ENCODE results near the gene DENND1B.
"Not testable (repeated sequence)": the region's sequence is repeated elsewhere in the genome, so short reads cannot be mapped to it uniquely, and the experiment has no call there.

Gene DENND1B

DNA sequence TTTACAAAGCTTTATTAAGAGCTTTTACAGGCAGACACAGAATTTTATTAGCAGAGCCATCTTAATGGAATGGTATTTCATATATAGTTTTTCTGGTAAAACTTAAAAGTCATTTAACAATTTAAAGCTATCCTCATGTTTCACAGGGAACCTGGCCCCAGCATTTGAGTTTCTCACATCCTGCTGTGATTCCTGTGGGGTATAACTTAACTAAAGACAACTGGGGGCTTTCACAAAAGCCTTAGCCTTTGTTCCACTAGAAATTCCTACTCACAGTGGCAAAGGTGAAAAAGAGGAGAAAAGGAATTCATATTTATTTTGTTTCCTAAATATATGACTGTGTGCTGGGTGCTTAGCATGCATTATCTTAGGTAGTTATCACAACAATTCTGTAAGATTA lies 233.9 kb downstream of the DENND1B start:
- no peak for DNase-seq

DNA sequence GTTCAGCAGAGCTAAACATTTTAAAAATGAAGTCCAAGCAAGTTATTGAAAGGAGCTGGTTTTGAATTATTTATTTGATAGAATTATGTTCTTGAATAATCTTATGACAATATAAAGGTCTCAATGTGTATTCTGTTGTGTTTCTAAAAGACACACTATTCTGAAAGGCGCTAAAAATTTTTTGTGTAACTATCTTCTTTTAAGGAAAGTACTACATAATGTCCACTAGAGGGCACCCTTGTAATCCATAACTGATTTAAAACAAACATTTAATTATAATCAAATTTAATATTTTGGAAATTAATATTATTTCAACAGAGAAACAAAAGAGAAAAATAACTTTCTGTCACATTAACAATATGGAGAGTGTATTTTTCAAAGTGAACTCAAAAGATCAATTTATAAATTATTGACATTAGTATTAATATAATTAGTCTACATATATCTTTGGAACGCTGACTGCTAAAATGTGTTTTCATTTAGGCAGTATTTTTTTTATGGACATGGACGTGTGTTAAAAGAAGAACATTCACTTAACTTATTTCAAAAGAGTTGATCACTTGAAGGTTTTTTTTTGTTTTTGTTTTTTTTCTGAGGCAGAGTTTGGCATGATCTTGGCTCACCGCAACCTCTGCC lies 248.4 kb downstream of the DENND1B start:
- peak; percentile 36 for DNase-seq

DNA sequence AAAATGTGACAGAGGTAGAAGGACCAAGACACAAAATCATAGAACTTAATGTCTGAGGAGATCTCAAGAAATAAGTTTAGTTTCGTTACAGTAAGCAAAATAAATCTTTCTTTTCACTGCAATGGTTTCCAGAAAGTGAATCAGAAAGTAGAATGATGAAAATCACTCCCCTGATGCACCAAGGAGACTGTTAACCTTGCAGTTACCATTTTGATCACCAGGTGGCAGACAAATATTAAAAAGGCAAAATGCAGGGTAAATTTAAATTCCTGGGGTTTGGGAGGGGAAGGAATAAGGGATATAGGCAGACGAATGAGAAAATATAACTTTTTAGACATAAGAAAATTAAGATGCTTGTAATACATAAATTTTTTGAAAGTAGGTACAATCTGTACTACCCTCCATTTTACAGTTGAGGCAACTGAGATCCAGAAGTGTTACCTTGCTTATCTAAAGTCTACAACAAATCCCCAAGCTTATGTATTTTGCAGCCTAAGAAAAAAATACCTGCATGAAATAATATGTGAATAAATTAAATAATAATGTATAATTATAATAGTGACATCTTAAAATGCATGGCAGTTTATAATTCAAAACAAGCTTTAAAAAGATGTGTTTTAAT lies 254.1 kb downstream of the DENND1B start:
- DNase-seq, result peak; percentile 47

DNA sequence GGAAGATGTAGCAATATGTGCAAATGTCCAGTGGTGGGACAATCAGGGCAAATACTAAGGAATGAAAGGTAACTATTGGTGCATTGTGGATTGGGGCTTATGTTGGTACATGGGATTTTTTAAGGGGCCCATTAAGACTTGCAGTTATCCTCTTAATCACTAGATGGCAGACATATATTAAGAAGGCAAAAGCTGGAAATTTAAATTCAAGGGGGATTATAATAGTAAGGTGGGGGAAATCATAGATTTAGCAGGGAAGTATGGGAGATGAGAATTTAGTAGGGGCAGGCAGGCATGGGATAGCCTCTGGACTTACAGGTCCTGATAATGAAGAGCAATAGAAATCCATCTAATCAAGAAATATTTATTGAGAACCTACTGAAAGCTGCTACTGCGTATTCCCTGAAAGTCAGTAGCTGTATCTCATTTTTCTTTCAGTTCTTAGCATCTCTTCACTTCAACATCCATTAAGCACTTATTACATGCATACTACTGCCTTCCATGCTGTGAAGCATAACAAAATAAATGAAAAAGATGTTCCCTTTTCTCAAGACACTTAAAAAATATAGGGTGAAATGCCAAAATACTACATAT lies 255.4 kb downstream of the DENND1B start:
- peak; percentile 10 for DNase-seq

DNA sequence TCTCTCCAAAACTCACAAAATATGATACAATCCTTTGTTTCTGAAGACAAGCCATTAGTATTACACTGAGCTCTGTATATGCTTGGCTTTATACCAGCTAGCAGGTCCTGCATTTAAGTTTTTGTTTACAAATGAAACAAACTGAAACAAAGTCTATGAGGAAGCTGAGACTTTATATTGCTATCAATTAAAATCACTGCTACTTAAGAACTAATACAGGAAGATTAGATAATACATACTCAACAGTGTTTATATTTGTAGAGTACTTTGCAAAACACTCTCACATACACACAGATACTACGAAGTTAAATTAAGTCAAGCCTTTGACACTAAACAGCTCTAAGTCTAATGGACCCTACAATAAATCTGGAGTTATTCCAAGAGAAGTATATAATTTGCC lies 259.9 kb downstream of the DENND1B start:
- DNase-seq, result no peak

DNA sequence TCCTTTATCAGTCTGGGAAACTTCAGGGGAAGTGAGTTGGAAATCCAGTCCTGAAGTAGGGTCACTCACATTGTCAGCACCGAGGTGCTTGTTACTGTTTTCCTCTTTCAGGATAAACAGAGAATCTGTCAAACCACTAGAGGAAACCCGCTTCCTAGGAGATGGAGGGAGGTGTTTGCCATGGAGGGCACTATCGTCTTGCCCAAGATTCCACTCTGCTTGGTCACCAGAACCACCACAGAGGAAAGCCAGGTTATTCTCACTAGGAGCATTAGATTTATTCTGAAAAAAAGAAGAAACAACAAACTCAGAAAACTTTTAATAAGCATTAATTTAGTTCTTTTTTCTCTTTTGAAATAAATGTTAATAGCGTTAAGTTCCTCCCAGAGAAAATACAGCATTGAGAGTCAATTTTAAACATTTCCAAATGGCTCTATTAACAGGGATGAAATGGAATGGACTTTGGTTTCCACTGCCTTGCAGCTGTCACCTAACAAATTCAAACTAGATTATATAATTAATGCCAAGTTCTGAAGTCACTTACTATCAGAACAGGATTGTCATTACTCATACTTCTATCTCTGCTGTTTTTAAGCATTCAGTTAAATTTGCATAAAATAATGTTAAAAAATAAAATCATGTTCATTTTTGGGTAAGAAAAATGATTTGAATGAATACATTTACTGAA lies 264.4 kb downstream of the DENND1B start:
- DNase-seq, result no peak

DNA sequence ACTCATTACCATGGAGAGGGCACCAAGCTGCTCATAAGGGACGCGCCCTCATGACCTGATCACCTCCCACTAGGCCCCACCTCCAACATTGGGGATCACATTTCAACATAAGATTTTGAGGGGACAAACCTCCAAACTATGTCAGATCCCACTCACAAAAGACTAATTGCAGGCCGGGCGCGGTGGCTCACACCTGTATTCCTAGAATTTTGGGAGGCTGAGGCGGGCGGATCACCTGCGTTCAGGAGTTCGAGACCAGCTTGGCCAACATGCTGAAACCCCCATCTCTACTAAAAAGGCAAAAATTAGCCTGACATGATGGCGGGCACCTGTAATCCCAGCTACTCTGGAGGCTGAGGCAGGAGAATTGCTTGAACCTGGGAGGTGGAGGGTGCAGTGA lies 278.6 kb downstream of the DENND1B start:
- no peak for DNase-seq

DNA sequence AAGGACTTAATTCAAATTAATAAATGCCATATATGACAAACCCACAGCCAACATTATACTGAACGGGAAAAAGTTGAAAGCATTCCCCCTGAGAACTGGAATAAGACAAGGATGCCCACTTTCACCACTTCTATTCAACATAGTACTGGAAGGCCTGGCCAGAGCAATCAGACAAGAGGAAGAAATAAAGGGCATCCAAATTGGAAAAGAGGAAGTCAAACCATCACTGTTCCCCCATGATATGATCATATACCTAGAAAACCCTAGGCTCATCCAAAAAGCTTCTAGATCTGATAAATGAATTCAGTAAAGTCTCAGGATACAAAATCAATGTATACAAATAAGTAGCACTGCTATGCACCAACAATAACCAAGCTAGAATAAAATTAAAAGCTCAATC lies 283.8 kb downstream of the DENND1B start:
- DNase-seq, result not testable (repeated sequence)

DNA sequence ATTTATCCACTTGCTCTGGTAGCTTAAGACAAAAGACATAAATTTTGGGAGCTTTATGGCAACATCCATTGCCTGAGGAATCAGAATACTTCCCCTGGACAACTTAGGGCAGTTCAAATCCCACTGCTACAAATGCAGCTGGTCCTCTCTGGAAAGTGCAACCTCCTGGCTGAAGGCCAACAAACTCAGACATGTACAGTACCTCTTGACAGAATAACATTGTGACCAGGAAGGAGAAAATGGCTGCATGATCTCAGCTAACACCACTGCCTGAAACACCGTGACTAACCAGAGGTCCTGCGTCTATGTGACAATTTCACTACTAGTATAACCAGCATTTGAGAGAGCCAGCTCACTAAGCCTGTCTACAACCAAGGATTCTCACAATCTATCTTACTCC lies 288.3 kb downstream of the DENND1B start:
- DNase-seq, result no peak

DNA sequence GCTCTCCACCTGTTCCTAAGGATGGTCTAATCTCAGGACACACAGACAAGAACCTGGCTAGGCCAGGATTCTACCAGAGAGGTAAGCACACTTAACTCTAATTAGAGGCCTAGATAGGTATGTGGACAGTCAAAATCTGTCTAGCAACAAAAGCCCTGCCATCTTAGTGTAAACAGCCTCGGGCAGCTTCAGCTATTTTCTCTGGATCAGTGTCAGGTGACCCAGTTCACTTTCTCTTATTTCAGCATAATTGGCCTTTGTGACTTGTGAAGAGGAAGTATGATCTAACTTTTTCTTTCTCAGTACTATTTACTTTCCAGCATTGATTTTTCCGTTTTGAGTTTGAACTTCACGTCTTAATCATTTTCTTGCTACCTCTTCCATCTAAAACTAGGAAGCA lies 289.5 kb downstream of the DENND1B start:
- no peak for DNase-seq

DNA sequence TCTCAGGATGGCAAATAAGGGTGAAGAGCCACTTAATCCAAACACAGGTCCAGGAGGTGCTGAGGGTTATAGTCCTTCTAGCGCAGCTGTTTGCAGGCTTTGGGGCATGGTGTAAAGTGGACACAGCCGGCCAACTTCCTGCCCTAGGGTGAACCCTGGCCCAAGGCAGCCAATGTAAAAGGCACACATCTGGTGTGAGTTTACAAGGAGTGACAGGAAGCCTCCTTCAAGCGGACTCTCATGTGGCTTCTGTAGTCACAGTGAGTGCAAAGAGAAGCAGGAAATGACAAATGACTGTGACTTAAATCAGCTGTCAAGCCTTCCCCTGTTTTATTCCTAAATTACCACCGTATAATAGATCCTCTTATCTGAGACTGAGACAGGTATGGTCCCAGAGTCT lies 294.2 kb downstream of the DENND1B start:
- DNase-seq, result peak; percentile 8

DNA sequence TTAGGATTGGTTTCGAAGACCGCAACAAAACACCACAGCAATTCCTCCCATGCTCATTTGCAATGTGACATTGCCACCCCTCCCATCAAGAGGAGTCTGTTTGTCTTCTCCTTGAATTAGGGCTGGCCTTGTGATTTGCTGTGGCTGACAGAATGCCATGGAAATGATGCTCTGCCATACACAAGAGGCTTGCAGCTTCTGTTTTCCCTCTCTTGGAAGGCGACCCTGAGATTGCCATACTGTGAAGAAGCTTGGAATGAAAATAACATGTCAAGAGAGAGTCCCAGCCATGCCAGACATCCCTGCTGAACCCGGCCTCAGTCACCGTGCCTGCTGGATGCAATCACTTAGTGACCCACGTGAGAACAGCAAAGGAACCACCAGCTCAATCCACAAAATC lies 294.8 kb downstream of the DENND1B start:
- DNase-seq, result no peak

DNA sequence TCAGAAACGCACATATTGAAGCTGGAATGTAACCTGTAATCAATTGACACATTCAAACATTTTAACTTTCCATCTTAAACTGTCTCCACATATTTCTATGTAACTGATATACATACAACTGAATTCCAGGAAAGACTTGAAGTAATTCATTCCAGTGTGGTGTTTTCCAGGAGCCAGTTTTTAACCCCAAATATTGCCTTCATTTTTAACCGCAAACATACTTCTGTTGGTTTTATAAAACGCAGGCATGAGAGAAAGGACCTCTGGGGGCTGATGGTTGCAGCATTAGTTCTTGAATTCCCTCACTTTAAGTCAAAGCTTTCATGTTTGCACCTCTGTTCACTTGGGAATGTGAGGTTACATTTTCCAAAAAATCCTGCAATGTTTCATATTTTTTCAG lies 303.1 kb downstream of the DENND1B start:
- DNase-seq, result no peak

DNA sequence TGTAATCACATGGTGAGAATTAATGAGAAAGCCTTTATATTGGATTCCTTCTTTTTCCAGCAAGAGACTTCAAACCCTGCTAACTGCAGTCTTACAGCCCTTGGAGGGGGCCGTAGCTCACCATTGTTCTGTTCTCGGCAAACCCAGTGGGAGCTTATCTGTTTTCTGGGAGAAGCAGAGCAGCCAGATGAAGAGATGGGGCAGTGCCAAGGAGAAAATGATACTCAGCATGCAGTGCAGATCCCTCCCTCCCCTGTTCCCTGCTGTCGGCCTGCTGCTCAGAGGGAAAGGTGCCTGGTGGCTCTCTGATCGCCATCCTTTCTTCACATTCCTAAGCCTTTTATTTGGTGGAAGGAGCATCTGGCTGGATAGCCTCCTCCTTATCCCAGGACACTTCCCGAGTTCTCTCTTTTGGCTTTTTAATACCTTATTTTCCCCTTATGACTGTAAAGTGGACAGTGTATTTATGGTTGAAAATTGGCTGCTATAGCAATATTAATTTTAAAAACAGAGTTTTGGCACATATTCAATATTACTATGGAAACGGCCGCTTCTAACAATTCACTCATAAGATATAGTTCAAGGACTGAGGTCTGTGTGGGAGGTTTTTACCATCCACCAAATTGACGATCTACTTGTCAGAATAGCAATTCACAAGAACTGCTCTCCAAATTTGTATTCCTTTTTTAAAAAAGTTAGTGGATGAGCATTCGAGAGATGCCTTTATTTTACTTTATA lies 303.9 kb downstream of the DENND1B start:
- no peak for DNase-seq

DNA sequence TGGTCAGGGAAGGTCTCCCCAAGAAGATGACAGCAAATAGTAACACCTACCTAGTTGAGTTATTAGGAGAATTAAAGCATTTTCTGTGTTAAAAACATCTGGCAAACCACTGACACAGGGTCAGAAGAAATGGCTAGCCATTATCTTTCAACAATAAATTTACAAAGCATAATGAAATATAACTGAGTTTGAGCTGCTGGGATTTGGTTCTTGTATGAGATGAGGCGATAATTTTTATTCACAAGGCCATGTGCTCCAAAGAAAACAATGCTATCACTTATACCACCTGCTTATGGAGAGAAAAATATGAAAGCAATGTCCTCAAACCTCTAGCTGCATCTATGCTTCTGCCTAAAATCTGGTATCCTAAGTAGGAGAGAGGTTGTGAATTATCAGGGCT lies 304.9 kb downstream of the DENND1B start:
- DNase-seq, result no peak

DNA sequence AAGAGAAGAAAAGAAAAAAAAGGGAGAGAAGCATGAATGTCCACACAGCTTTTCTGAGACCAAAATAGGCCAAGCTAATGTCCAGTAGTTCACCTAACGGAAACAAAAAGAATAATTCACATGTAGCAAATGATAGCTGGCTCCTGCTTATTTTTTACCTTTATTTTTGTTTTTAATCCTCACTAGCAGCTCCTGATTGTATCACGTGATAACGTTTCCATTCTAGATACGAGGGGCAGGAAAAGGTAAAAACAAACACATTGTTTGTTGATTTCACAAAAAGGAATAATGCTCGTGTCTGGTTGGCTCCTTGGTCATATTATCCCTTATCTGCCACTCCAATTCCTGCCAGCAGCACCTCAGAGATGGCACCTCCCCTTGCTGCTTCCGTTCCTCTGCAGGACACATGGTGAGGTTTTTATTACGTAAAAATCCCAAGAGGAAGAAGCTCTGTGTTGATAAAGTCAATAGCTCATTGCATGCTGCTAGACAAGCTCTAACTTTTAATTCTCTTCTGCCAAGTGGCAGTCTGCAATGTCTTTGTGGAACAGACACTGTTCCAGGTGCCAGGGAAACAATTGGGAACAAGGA lies 305.6 kb downstream of the DENND1B start:
- DNase-seq, result no peak

DNA sequence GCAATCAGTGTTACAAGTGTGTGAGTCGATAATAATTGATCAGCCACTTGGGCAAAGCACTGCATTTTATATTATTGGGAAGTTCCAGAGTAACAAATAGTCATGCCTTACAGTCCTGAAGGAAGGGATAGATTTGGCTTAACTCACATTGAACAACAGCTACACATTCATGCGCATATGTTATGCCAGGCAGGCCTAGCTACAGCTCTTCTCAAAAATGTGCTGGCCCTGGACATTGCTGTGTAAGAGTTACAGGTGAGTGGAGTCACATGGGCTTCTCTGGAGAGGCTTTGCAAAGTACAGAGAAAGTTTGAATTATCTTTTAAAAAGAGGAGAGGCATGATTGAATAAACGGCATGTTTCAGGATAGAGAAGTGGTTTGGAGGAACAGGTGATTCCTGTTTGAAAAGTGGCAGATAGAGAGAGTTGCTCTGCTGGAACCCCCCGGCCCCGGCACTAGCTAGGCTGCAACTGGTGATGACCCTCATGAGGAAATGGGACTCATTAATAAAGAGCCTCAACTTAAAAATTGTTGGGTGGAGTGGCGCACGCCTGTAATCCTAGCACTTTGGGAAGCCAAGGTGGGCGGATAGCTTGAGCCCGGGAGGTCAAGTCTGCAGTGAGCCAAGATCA lies 306.6 kb downstream of the DENND1B start:
- no peak for DNase-seq

DNA sequence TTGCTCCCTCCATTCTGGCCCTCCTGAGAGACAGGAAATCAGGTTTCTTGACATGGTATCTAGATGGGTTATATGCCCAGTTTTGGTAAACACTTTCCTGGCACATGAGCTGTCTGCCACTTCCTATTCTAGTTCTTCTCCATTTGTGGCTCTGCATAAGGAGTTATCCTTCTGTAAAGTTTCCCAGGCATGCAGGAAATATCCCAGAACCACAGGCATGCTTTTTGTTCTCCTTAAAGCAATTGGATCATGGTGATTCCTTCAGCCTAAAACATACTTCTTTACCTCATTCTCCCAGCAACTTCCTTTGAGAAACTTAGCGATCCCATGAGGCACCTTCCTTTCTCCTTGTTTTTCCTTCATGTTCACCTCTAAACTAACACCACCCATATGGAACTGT lies 307.4 kb downstream of the DENND1B start:
- DNase-seq, result no peak

DNA sequence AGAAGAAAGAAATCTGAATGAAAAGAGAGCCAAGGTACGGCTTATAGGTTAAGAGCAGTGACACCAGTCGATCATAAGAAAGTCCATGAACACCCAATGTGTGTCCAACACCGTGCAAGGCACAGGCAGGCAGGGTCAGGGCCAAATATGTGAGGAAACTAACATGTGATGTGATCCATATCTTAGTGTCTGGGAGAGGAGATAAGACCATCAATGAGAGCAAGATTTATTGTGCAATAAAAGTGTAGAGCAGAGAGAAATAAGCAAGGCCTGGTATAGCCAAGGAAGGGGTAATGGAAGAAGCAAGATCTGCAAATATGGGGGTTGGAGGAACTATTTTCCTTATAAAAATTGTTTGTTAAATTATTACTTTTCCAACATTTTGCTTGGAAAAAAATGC lies 308.5 kb downstream of the DENND1B start:
- no peak for DNase-seq

DNA sequence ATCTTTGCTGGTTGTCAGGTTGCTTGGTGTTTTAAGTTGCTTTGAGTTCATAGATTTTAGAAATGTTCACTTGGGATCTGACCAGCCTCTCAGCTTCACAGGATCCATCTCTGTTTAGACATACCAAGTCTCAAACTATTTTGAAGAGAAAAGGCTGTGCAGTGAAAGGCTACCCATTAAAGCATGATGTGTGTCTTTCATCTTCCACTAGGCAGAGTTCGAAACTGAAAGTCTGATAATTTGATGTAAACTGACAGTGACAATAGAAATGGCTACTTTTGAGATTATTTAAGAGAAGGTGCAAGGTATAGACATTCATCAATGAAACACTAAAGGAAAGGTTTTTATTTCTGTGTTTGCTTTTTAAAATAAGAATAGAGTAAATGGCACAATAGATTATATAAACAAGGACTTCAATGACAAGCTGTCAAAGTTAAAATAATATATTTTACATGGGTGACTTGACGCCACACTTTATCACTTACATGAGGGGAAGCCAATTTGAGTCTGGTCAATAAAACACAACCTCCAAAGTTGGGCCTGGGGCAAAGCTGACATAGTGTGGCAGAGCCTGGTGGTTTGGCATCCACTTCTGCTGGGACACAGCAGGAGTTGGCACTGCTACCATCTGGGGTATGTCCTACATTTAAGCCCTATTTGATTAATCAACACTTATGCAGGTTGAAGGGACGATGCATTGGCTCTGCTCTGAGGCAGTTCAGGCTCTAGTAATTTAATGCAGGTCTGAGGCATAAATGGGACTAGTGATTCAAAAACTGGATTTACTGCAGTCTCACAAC lies 309.6 kb downstream of the DENND1B start:
- DNase-seq, result no peak

DNA sequence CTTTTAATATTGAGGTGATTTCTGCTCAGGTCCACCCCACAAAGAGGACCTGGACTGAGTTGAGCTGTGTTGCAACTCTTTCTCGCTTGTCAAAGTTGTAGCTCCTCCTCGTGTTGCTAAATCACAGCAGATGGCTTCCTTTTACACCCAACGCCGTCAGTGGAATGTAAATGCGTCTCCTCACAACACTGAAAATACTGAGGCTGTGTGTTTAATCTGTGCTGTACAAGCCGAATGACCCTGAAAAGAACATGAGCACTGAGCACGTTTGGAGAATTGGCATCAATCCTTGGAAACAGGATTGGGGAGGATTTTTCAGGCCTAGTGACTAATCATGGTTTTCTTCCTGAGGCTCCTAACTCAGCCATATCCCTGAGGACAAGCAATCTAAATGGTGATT lies 311.2 kb downstream of the DENND1B start:
- no peak for DNase-seq

DNA sequence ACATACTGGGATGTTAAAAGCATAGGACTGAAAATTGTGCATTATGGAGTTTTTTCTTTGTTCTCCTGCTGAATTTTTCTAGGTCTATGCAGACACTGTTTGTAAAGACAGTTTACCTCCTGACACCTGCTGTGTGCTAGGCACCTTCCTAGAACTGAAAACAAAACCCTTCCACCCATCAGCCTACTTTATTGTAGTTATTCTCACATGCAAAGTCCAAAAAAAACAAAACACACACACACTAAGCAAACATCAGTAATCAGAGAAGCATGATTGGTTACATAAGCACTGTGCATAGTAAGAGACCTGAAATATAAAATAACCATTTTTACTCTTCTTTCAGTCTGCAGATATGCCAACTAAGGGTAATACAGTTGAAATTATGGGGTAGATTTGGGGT lies 312.1 kb downstream of the DENND1B start:
- no peak for DNase-seq
